Adrenal gland (tissue), 12 donors: ENCODE data around the gene MYCBPAP. TPM values are rescaled to one million over a fixed set of nuclear protein-coding genes. Genes with fewer than 3 reads are reported as not detected.

Experiments
- DNase-seq, 7 donors: peaks; one replicate each; pipeline ENCODE4 v3.0.0-alpha.2; 2019 to 2020
- H3K27ac ChIP-seq, 5 donors: fragments of 200-600 bp; sonication (generic) in 4 of 5; 1 replicate in 3 of 5; 2 replicates in 2 of 5; pipeline versions ENCODE4 v1.5.1 to v1.8.0; 2016 to 2020; ENCODE audit warnings: mild to moderate bottlenecking in 1 of 5
- H3K27me3 ChIP-seq: fragments of 200-600 bp; 2 replicates; pipeline ENCODE4 v1.8.0; 2021
- H3K36me3 ChIP-seq, 2 donors: fragments of 200-600 bp; replicated peaks in 1 of 2; 1 replicate in 1 of 2; 2 replicates in 1 of 2; pipeline versions ENCODE4 v1.5.1 to v1.8.0; 2018 to 2022
- H3K4me1 ChIP-seq, 2 donors: fragments of 200-600 bp; replicated peaks in 1 of 2; 1 replicate in 1 of 2; 2 replicates in 1 of 2; pipeline versions ENCODE4 v1.5.1 to v1.8.0; 2018 to 2021
- H3K4me3 ChIP-seq, 4 donors: fragments of 200-600 bp; sonication (generic) in 3 of 4; one replicate each; pipeline ENCODE4 v1.5.1; 2016 to 2018
- H3K9me3 ChIP-seq, 3 donors: fragments of 200-600 bp; sonication (generic) in 1 of 3; replicated peaks in 1 of 3; 1 replicate in 2 of 3; 2 replicates in 1 of 3; pipeline versions ENCODE4 v1.5.1 to v1.8.0; 2016 to 2021
- CTCF ChIP-seq, 6 experiments: fragments of 450-650 bp in 4 of 6; fragments of 200-600 bp in 2 of 6; sonication (generic) in 1 of 6; IDR thresholded peaks; 1 replicate in 5 of 6; 2 replicates in 1 of 6; pipeline versions ENCODE4 v1.5.1 to v1.8.0; 2016 to 2021; ENCODE audit warnings: antibody characterized with exemption in 6 of 6, mild to moderate bottlenecking in 2 of 6, moderate library complexity in 1 of 6
- POLR2A ChIP-seq, 2 donors: fragments of 450-650 bp; IDR thresholded peaks; one replicate each; pipeline ENCODE4 v1.6.1; 2017; ENCODE audit warnings: antibody characterized with exemption in 2 of 2, mild to moderate bottlenecking in 2 of 2, moderate library complexity in 1 of 2
- WGBS, 4 donors: extraction: QIAGEN DNeasy Blood & Tissue Kit in 2 of 4; methylation state at CpG; one replicate each; pipeline versions ENCODE4 v1.1.5 to v1.1.7; 2013 to 2017; 5-methylcytosine and 5-hydroxymethylcytosine counted together
- intact Hi-C, 2 donors: fragments of 100-400 bp; cut with DNase I; formaldehyde crosslinking; loops; one replicate each; pipeline versions ENCODE4 v1.14.1 to v1.15.0; 2022 to 2023
- polyA plus RNA-seq, 3 donors: library from polyadenylated mRNA; stranded (reverse); fragments of 200-250 nt in 2 of 3; fragments of 350-450 nt in 1 of 3; fragmentation: Illumina TruSeq in 1 of 3; extraction: RNeasy Lipid Tissue Mini Kit (QIAGEN cat#74804) in 1 of 3; gene quantifications; one replicate each; pipeline ENCODE4 v1.2.3, GENCODE V29; 2013 to 2014
- total RNA-seq, 9 donors: library from RNA; depleted of rRNA in 4 of 9; stranded (reverse); fragments of >200 nt in 4 of 9; fragments of 120-200 nt in 1 of 9; fragmentation: NEBNext Ultra II Directional in 1 of 9; extraction: Animal tissue kit (Norgen Biotek cat#: 25700) in 1 of 9; gene quantifications; one replicate each; pipeline versions ENCODE4 v1.1.0 to v1.2.4, GENCODE V29; 2013 to 2023
- donor health status: healthy with polysubstance abuse.
- donor health status: Bipolar disorder and iron deficiency.
- donor health status: DM: yes; HTN: yes; CAD: no.
- donor health status: DM: no; HTN: no; CAD: no.
- donor health status: DM: no; HTN: no; CAD: no.
- donor health status: DM: yes; HTN: yes; CAD: no.

The MYCBPAP gene
- total and polyA plus RNA-seq, 12 donors: 0.12 to 8.9 (median 2.3) TPM; not detected in 1

GRCh38 chr17:50465171-50465570 lies 43.1 kb upstream of the MYCBPAP start:
- Histone ChIP-seq H3K27ac (no peak overlapping the region), H3K4me3 (no peak overlapping the region), H3K27me3 (no peaks in the 10 kb centered on the region), H3K4me1 (peaks cover 19 to 20% of the 10 kb centered on the region in 2 donors), H3K9me3 (no peaks in the 10 kb centered on the region), H3K36me3 (peaks cover 0 to 21% of the 10 kb centered on the region in 2 donors)
- TF ChIP-seq CTCF (IDR thresholded peaks at IDR 0.05) (no peak), POLR2A (IDR thresholded peaks at IDR 0.05) (no peak)
- intact Hi-C loops: no loop called here
- no peak for DNase-seq
- 92 to 99% (median 96%) methylated on average over 5 to 6 of the region's 6 CpGs for WGBS, 4 donors

GRCh38 chr17:50465635-50466034 lies 42.6 kb upstream of the MYCBPAP start:
- H3K4me3 ChIP-seq: no peak overlapping the region
- peaks cover 0 to 20% of the 10 kb centered on the region in 2 donors for H3K36me3 ChIP-seq
- H3K27me3 ChIP-seq: no peaks in the 10 kb centered on the region
- intact Hi-C loops: no loop called here
- no peaks in the 10 kb centered on the region for H3K9me3 ChIP-seq
- TF ChIP-seq POLR2A (IDR thresholded peaks at IDR 0.05): no peak
- no peak for TF ChIP-seq CTCF (IDR thresholded peaks at IDR 0.05)
- no peak for DNase-seq
- H3K4me1 ChIP-seq: peaks cover 22% of the 10 kb centered on the region in 2 donors
- 90 to 96% (median 93%) methylated on average over 9 of the region's 9 CpGs for WGBS, 4 donors
- no peak overlapping the region for H3K27ac ChIP-seq

- Histone ChIP-seq H3K4me1 (peaks cover 22% of the 10 kb centered on the region in 2 donors), H3K27me3 (no peaks in the 10 kb centered on the region), H3K9me3 (no peaks in the 10 kb centered on the region), H3K27ac (no peak overlapping the region), H3K36me3 (peaks cover 0 to 13% of the 10 kb centered on the region in 2 donors), H3K4me3 (no peak overlapping the region)
- 88 to 94% (median 91%) methylated on average over 9 of the region's 9 CpGs for WGBS, 4 donors
- intact Hi-C loops: no loop called here
- no peak for DNase-seq
- TF ChIP-seq POLR2A (IDR thresholded peaks at IDR 0.05) (no peak), CTCF (IDR thresholded peaks at IDR 0.05) (no peak)
Observed at GRCh38 chr17:50466371-50467113, 41.7 kb upstream of the MYCBPAP start.

- 81 to 94% (median 91%) methylated on average over 4 to 7 of the region's 7 CpGs for WGBS, 4 donors
- intact Hi-C loops: no loop called here
Observed at GRCh38 chr17:50467114-50467854, 41.0 kb upstream of the MYCBPAP start.

More at GRCh38 chr17:50467114-50467854, 41.0 kb upstream of the MYCBPAP start:
- no peak overlapping the region for H3K27ac ChIP-seq
- no peaks in the 10 kb centered on the region for H3K9me3 ChIP-seq
- H3K4me3 ChIP-seq: no peak overlapping the region
- no peak for DNase-seq
- TF ChIP-seq POLR2A (IDR thresholded peaks at IDR 0.05): no peak
- TF ChIP-seq CTCF (IDR thresholded peaks at IDR 0.05): no peak
- no peaks in the 10 kb centered on the region for H3K27me3 ChIP-seq
- H3K4me1 ChIP-seq: peaks cover 22% of the 10 kb centered on the region in 2 donors
- peaks cover 0 to 17% of the 10 kb centered on the region in 2 donors for H3K36me3 ChIP-seq
